OCI-LY7 (cell line): Measurements from ENCODE around the gene MAG.

ENCODE experiments used
- CTCF ChIP-seq: fragments of 200-600 bp; sonication (generic); conservative IDR thresholded peaks from 2 replicates; pipeline ENCODE4 v1.5.1; 2014; ENCODE audit warnings: mild to moderate bottlenecking, antibody characterized with exemption, low read length, moderate library complexity, mixed read lengths
- EZH2phosphoT487 ChIP-seq: fragments of 200-600 bp; sonication (generic); IDR thresholded peaks from 2 replicates; pipeline ENCODE4 v1.6.1; 2018; ENCODE audit warnings: low read depth, borderline replicate concordance, mild to moderate bottlenecking, mixed run types, antibody characterized with exemption, low read length, moderate library complexity, mixed read lengths

GRCh38 chr19:35284153-35285094 is 7.5 kb upstream of the MAG start:
- TF ChIP-seq CTCF = no peak
- no peak for TF ChIP-seq EZH2phosphoT487
